ENCODE data around the gene FUBP3. TPM values are rescaled to one million over a fixed set of nuclear protein-coding genes. Genes with fewer than 3 reads are reported as not detected.

The FUBP3 gene
- total and polyA plus RNA-seq, 2 experiments from 2014 or later: 42.5 to 74.8 TPM

DNA sequence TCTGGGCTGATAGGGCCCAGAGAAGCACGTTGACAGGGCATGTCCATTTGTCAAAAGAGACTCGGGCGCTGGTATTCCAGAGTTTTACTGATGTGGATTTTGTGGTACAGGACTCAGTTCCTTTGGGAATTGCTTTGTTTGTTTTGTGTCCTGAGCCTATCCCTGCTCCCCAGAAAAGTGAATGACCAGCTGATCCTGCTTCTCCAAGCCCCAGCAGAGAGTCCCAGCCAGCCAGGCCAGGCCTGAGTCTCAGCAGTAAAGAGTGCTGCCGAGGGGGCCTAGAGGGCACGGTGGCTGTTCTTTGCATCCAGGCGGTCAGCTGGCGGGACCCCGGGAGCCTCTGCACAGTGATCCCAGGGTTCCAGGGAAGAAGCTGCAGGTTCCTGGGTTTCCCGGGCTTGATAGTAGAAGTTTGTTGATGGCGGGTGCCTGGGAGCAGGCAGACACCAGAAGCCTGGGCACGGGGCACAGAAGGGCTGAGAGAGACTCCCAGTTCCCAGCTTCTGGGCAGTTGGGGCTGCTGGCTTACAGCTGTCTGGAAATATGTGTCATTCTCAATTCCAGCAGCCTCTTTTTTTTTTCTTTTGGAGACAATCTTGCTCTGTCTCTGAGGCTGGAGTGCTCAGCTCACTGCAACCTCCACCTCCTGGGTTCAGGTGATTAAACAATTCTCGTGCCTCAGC is 93.7 kb downstream of the FUBP3 start (continued):
- TF ChIP-seq STAT1 (IDR thresholded peaks at IDR 0.05; ENCODE audit: unreplicated experiment): no peak

DNA sequence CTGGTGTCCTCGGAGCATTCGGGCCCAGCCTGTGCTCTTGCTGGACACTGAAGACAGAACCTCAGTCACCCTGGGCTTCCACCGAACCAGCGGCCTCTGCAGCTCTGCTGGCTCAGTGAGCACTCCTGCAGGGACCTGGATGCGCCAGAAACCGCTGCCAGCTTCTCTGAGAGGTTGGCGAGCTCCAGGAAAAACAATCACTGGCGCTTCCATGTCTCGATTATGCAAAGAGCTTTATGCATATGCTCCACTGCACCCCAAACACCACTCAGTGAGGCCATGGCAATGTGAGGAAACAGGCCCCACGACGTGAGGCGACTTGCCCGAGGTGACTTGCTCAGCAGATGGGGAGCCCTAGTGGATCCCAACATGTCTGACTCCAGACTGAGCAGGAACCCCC is 96.0 kb downstream of the FUBP3 start:
- Histone ChIP-seq H3F3A (replicated peaks; ENCODE audit: low read depth) (no peaks in the 10 kb centered on the region), H3K27me3 (ENCODE audit: insufficient read depth) (peaks cover 29% of the 10 kb centered on the region), H3K9me2 (ENCODE audit: insufficient read depth) (no peaks in the 10 kb centered on the region), H3K79me2 (replicated peaks; ENCODE audit: insufficient read depth) (no peaks in the 10 kb centered on the region), H3K27ac (ENCODE audit: low read depth) (no peak overlapping the region), H2AFZ (no peak overlapping the region), H3K4me3 (no peak overlapping the region), H3K36me3 (ENCODE audit: insufficient read depth) (no peaks in the 10 kb centered on the region), H4K20me1 (replicated peaks; ENCODE audit: insufficient read depth) (no peaks in the 10 kb centered on the region), H3K4me1 (ENCODE audit: insufficient read depth) (no peaks in the 10 kb centered on the region), H3K4me2 (no peak overlapping the region)
- TF ChIP-seq EZH2 (IDR thresholded peaks at IDR 0.05; ENCODE audit: low read depth, unreplicated experiment) (no peak), EZH2phosphoT487 (IDR thresholded peaks at IDR 0.05; ENCODE audit: unreplicated experiment) (no peak), STAT1 (IDR thresholded peaks at IDR 0.05; ENCODE audit: unreplicated experiment) (no peak), JUNB (IDR thresholded peaks at IDR 0.05; ENCODE audit: unreplicated experiment) (no peak), NANOG (IDR thresholded peaks at IDR 0.05; ENCODE audit: borderline replicate concordance) (no peak), ZNF114 (CRISPR knock-in tag; IDR thresholded peaks at IDR 0.05) (no peak), POLR2AphosphoS5 (IDR thresholded peaks at IDR 0.05; ENCODE audit: low read depth) (no peak), CREB1 (CRISPR knock-in tag; IDR thresholded peaks at IDR 0.05; ENCODE audit: low read depth) (no peak), ZNF331 (CRISPR knock-in tag; IDR thresholded peaks at IDR 0.05; ENCODE audit: low read depth) (no peak)
- TF ChIP-seq, protein P1, sequence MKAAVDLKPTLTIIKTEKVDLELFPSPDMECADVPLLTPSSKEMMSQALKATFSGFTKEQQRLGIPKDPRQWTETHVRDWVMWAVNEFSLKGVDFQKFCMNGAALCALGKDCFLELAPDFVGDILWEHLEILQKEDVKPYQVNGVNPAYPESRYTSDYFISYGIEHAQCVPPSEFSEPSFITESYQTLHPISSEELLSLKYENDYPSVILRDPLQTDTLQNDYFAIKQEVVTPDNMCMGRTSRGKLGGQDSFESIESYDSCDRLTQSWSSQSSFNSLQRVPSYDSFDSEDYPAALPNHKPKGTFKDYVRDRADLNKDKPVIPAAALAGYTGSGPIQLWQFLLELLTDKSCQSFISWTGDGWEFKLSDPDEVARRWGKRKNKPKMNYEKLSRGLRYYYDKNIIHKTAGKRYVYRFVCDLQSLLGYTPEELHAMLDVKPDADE (IDR thresholded peaks at IDR 0.05): no peak
- TF ChIP-seq, protein P2, sequence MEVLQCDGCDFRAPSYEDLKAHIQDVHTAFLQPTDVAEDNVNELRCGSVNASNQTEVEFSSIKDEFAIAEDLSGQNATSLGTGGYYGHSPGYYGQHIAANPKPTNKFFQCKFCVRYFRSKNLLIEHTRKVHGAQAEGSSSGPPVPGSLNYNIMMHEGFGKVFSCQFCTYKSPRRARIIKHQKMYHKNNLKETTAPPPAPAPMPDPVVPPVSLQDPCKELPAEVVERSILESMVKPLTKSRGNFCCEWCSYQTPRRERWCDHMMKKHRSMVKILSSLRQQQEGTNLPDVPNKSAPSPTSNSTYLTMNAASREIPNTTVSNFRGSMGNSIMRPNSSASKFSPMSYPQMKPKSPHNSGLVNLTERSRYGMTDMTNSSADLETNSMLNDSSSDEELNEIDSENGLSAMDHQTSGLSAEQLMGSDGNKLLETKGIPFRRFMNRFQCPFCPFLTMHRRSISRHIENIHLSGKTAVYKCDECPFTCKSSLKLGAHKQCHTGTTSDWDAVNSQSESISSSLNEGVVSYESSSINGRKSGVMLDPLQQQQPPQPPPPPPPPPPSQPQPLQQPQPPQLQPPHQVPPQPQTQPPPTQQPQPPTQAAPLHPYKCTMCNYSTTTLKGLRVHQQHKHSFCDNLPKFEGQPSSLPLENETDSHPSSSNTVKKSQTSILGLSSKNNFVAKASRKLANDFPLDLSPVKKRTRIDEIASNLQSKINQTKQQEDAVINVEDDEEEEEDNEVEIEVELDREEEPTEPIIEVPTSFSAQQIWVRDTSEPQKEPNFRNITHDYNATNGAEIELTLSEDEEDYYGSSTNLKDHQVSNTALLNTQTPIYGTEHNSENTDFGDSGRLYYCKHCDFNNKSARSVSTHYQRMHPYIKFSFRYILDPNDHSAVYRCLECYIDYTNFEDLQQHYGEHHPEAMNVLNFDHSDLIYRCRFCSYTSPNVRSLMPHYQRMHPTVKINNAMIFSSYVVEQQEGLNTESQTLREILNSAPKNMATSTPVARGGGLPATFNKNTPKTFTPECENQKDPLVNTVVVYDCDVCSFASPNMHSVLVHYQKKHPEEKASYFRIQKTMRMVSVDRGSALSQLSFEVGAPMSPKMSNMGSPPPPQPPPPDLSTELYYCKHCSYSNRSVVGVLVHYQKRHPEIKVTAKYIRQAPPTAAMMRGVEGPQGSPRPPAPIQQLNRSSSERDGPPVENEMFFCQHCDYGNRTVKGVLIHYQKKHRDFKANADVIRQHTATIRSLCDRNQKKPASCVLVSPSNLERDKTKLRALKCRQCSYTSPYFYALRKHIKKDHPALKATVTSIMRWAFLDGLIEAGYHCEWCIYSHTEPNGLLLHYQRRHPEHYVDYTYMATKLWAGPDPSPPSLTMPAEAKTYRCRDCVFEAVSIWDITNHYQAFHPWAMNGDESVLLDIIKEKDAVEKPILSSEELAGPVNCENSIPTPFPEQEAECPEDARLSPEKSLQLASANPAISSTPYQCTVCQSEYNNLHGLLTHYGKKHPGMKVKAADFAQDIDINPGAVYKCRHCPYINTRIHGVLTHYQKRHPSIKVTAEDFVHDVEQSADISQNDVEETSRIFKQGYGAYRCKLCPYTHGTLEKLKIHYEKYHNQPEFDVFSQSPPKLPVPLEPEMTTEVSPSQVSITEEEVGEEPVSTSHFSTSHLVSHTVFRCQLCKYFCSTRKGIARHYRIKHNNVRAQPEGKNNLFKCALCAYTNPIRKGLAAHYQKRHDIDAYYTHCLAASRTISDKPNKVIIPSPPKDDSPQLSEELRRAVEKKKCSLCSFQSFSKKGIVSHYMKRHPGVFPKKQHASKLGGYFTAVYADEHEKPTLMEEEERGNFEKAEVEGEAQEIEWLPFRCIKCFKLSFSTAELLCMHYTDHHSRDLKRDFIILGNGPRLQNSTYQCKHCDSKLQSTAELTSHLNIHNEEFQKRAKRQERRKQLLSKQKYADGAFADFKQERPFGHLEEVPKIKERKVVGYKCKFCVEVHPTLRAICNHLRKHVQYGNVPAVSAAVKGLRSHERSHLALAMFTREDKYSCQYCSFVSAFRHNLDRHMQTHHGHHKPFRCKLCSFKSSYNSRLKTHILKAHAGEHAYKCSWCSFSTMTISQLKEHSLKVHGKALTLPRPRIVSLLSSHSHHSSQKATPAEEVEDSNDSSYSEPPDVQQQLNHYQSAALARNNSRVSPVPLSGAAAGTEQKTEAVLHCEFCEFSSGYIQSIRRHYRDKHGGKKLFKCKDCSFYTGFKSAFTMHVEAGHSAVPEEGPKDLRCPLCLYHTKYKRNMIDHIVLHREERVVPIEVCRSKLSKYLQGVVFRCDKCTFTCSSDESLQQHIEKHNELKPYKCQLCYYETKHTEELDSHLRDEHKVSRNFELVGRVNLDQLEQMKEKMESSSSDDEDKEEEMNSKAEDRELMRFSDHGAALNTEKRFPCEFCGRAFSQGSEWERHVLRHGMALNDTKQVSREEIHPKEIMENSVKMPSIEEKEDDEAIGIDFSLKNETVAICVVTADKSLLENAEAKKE (CRISPR knock-in tag; IDR thresholded peaks at IDR 0.05): no peak
- TF ChIP-seq, protein P3, sequence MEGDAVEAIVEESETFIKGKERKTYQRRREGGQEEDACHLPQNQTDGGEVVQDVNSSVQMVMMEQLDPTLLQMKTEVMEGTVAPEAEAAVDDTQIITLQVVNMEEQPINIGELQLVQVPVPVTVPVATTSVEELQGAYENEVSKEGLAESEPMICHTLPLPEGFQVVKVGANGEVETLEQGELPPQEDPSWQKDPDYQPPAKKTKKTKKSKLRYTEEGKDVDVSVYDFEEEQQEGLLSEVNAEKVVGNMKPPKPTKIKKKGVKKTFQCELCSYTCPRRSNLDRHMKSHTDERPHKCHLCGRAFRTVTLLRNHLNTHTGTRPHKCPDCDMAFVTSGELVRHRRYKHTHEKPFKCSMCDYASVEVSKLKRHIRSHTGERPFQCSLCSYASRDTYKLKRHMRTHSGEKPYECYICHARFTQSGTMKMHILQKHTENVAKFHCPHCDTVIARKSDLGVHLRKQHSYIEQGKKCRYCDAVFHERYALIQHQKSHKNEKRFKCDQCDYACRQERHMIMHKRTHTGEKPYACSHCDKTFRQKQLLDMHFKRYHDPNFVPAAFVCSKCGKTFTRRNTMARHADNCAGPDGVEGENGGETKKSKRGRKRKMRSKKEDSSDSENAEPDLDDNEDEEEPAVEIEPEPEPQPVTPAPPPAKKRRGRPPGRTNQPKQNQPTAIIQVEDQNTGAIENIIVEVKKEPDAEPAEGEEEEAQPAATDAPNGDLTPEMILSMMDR (conservative IDR thresholded peaks at IDR 0.05; ENCODE audit: low read depth in 2 of 2): no peak
- TF ChIP-seq, protein P4, sequence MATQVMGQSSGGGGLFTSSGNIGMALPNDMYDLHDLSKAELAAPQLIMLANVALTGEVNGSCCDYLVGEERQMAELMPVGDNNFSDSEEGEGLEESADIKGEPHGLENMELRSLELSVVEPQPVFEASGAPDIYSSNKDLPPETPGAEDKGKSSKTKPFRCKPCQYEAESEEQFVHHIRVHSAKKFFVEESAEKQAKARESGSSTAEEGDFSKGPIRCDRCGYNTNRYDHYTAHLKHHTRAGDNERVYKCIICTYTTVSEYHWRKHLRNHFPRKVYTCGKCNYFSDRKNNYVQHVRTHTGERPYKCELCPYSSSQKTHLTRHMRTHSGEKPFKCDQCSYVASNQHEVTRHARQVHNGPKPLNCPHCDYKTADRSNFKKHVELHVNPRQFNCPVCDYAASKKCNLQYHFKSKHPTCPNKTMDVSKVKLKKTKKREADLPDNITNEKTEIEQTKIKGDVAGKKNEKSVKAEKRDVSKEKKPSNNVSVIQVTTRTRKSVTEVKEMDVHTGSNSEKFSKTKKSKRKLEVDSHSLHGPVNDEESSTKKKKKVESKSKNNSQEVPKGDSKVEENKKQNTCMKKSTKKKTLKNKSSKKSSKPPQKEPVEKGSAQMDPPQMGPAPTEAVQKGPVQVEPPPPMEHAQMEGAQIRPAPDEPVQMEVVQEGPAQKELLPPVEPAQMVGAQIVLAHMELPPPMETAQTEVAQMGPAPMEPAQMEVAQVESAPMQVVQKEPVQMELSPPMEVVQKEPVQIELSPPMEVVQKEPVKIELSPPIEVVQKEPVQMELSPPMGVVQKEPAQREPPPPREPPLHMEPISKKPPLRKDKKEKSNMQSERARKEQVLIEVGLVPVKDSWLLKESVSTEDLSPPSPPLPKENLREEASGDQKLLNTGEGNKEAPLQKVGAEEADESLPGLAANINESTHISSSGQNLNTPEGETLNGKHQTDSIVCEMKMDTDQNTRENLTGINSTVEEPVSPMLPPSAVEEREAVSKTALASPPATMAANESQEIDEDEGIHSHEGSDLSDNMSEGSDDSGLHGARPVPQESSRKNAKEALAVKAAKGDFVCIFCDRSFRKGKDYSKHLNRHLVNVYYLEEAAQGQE (IDR thresholded peaks at IDR 0.05; ENCODE audit: unreplicated experiment): no peak
- Mint-ChIP-seq H3K36me3 (ENCODE audit: low read depth) (no peaks in the 10 kb centered on the region), H3K4me1 (no peaks in the 10 kb centered on the region), H3K4me3 (no peak overlapping the region), H3K27ac (no peak overlapping the region), H3K27me3 (ENCODE audit: insufficient read depth, low read depth, poor library complexity) (peaks cover 23% of the 10 kb centered on the region), H3K9me3 (no peaks in the 10 kb centered on the region)
- no peak for DNase-seq (ENCODE audit: low spot score)
- no peak for ATAC-seq
